ENCODE data around the gene DMD.

The DMD gene

GRCh38 chrX:31697294-31697916, 1513.9 kb downstream of the DMD start:
- H3K27ac ChIP-seq, result no peak overlapping the region
- TF ChIP-seq CTCF (conservative IDR thresholded peaks at IDR 0.05) (no peak), ZFX (IDR thresholded peaks at IDR 0.05) (no peak)

GRCh38 chrX:31679861-31680260, 1531.5 kb downstream of the DMD start:
- TF ChIP-seq ZFX (IDR thresholded peaks at IDR 0.05) (no peak), CTCF (conservative IDR thresholded peaks at IDR 0.05) (no peak)
- H3K27ac ChIP-seq, result no peak overlapping the region

- no peak overlapping the region for H3K27ac ChIP-seq
- TF ChIP-seq CTCF (conservative IDR thresholded peaks at IDR 0.05), result no peak
- no peak for TF ChIP-seq ZFX (IDR thresholded peaks at IDR 0.05)
These were observed 1541.1 kb downstream of the DMD start for GRCh38 chrX:31670245-31670644.

- H3K27ac ChIP-seq, result no peak overlapping the region
- no peak for TF ChIP-seq ZFX (IDR thresholded peaks at IDR 0.05)
These were observed 1545.9 kb downstream of the DMD start for GRCh38 chrX:31665454-31665853.

- H3K27ac ChIP-seq, result no peak overlapping the region
- no peak for TF ChIP-seq CTCF (conservative IDR thresholded peaks at IDR 0.05)
- TF ChIP-seq ZFX (IDR thresholded peaks at IDR 0.05), result no peak
These were observed 1548.2 kb downstream of the DMD start for GRCh38 chrX:31663172-31663571.

GRCh38 chrX:31661280-31661810, 1550.0 kb downstream of the DMD start:
- TF ChIP-seq ZFX (IDR thresholded peaks at IDR 0.05), result no peak
- TF ChIP-seq CTCF (conservative IDR thresholded peaks at IDR 0.05), result no peak
- no peak overlapping the region for H3K27ac ChIP-seq

- peak; percentile 53 for TF ChIP-seq CTCF (conservative IDR thresholded peaks at IDR 0.05)
- TF ChIP-seq ZFX (IDR thresholded peaks at IDR 0.05), result no peak
- no peak overlapping the region for H3K27ac ChIP-seq
These were observed 1553.0 kb downstream of the DMD start for GRCh38 chrX:31658360-31658759.

GRCh38 chrX:31656013-31656412, 1555.3 kb downstream of the DMD start:
- TF ChIP-seq ZFX (IDR thresholded peaks at IDR 0.05) (no peak), CTCF (conservative IDR thresholded peaks at IDR 0.05) (no peak)
- H3K27ac ChIP-seq, result no peak overlapping the region

Measured in C4-2B (cell line).